Mesangial cell (primary cell): ENCODE measurements around the gene SLCO4A1. TPM values are rescaled to one million over a fixed set of nuclear protein-coding genes. Genes with fewer than 3 reads are reported as not detected.

Experiments
- total RNA-seq: library from RNA; depleted of rRNA; stranded (reverse); fragments of >200 nt; gene quantifications from 2 replicates; pipeline ENCODE4 v1.2.3, GENCODE V29; 2015

The SLCO4A1 gene, protein sequence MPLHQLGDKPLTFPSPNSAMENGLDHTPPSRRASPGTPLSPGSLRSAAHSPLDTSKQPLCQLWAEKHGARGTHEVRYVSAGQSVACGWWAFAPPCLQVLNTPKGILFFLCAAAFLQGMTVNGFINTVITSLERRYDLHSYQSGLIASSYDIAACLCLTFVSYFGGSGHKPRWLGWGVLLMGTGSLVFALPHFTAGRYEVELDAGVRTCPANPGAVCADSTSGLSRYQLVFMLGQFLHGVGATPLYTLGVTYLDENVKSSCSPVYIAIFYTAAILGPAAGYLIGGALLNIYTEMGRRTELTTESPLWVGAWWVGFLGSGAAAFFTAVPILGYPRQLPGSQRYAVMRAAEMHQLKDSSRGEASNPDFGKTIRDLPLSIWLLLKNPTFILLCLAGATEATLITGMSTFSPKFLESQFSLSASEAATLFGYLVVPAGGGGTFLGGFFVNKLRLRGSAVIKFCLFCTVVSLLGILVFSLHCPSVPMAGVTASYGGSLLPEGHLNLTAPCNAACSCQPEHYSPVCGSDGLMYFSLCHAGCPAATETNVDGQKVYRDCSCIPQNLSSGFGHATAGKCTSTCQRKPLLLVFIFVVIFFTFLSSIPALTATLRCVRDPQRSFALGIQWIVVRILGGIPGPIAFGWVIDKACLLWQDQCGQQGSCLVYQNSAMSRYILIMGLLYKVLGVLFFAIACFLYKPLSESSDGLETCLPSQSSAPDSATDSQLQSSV
- 2.2 and 10.6 TPM in 2 replicates for total RNA-seq

DNA sequence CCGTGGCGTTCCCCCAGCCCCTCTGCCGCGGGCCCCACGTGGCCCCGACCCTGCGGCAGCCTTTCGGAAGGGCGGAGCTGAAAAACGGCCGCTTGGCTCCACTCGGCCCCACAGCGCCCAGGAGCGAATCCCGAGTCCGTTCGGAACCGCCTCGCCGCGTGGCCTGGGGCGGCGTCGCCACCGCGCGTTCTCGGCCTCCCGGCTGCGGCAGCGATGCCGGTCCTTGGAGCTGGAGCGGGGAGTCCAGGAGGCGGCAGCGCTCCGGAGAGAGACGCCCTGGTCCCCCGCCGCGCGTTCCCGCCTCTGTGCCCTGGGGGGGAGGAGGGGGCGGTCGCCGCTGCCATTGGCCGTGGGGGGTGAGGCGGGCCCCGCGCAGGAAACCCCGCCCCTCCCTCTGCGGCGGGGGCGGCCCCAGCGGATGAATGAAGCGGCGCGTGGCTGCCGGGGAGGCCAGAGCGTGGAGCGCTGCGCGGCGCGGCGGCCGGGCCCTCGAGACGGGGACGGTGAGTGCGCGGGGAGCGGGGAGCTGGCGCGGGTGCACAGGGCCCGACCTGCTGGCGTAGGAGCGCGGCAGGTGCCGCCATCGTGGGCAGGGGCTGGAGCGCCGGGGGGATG lies at the start of gene SLCO4A1:
Gene SLCO4A1, plus strand, starts transcription at position 453 of the 615 bp plus-strand sequence. CDS start 13,952 bp downstream, outside the sequence.

DNA sequence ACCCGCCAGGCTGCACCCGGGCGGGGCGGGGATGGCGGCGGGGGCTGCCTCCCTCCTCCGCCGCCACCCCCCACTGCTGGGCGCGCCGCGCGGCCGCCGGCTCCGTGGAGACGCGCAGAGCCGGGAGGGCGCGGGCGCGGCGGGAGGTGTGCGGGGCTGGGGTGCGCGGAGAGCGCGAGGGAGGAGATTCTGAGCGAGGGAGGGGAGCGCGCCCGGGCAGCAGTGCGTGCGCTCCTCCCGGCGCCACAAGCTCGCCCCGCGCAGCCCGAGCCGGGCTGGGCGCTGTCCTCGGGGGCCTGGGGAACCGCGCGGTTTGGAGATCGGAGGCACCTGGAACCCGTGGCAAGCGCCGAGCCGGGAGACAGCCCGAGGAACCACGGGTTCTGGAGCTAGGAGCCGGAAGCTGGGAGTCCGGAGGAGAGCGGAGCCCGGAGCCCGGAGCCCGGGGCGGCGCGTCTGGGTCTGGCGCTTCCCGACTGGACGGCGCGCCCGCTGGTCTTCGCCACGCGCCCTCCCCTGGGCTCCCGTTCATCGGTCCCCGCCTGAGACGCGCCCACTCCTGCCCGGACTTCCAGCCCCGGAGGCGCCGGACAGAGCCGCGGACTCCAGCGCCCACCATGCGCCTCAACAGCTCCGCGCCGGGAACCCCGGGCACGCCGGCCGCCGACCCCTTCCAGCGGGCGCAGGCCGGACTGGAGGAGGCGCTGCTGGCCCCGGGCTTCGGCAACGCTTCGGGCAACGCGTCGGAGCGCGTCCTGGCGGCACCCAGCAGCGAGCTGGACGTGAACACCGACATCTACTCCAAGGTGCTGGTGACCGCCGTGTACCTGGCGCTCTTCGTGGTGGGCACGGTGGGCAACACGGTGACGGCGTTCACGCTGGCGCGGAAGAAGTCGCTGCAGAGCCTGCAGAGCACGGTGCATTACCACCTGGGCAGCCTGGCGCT lies 66.6 kb downstream of the SLCO4A1 start, which contains the start of gene NTSR1:
Gene NTSR1, plus strand, starts transcription at position 246 of the 946 bp plus-strand sequence. Its CDS starts 372 bp downstream, at position 618.

Other genes starting within 250 kb of the SLCO4A1 start
- 2.3 and 5.2 TPM in 2 replicates for gene CABLES2, start 235.2 kb upstream of the SLCO4A1 start, total RNA-seq
- not detected in 2 replicates for gene RBBP8NL, start 215.0 kb upstream of the SLCO4A1 start, total RNA-seq
- gene GATA5, start 166.5 kb upstream of the SLCO4A1 start, total RNA-seq = not detected in 2 replicates
- gene NTSR1, start 66.3 kb downstream of the SLCO4A1 start, total RNA-seq = not detected in 2 replicates
- gene MRGBP, start 154.0 kb downstream of the SLCO4A1 start, total RNA-seq = 11.3 and 14.3 TPM in 2 replicates
- gene OGFR, start 162.3 kb downstream of the SLCO4A1 start, total RNA-seq = 34.5 and 39.6 TPM in 2 replicates
- 0.49 and 7.9 TPM in 2 replicates for gene COL9A3, start 174.5 kb downstream of the SLCO4A1 start, total RNA-seq
- 5.2 and 6.3 TPM in 2 replicates for gene TCFL5, start 219.3 kb downstream of the SLCO4A1 start, total RNA-seq